ENCODE measurements around the gene BCKDHA.

BCKDHA gene

DNA sequence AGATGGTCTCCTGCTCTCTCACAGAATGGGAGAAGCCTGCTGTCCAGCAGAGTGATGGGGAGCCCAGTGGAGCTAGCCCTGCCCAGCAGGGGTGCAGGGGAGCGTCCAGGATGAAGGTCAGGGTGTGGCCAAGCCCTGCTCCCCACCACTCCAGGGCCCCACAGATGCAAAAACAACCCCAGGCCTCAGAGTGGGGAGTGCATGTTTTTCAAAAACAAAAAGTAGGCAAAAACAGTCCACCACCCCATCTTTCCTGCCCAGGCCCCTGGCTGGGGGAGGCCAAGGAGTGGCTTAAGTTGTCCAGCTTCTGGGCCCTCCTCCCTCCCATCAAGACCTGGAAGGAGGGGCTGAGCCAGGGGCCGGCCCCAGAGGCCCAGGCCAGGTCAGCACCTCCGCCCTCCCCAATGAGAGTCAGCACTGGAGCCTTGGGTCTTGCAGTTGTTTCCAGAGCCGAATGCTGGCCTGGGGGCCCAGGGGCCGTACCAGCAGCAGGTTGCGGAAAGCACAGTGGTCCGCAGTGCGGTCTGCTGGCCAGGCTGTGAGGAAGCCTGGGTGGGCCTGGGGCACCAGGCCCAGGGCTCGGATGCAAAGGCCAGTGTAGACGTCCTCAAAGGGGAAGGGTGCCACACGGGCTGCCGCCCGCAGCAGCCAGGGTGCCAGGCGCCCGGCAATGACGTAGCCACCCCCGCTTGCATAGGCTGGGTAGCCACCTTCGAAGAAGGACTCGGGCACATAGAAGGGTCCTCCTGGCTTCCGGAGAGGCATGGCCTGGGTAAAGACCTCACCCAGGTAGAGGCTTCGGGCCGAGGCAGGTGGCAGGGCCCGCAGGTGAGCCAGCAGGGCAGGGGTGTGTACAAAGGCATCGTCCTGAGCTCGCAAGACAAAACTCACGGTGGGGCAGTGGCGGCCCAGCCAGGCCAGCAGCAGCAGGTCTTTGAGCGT lies 27.8 kb downstream of the BCKDHA start:
- H3K4me3 ChIP-seq (ENCODE audit: low read length), result no peak overlapping the region
- TF ChIP-seq, protein P1, sequence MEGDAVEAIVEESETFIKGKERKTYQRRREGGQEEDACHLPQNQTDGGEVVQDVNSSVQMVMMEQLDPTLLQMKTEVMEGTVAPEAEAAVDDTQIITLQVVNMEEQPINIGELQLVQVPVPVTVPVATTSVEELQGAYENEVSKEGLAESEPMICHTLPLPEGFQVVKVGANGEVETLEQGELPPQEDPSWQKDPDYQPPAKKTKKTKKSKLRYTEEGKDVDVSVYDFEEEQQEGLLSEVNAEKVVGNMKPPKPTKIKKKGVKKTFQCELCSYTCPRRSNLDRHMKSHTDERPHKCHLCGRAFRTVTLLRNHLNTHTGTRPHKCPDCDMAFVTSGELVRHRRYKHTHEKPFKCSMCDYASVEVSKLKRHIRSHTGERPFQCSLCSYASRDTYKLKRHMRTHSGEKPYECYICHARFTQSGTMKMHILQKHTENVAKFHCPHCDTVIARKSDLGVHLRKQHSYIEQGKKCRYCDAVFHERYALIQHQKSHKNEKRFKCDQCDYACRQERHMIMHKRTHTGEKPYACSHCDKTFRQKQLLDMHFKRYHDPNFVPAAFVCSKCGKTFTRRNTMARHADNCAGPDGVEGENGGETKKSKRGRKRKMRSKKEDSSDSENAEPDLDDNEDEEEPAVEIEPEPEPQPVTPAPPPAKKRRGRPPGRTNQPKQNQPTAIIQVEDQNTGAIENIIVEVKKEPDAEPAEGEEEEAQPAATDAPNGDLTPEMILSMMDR (conservative IDR thresholded peaks at IDR 0.05; ENCODE audit: low read depth, low read length), result no peak

DNA sequence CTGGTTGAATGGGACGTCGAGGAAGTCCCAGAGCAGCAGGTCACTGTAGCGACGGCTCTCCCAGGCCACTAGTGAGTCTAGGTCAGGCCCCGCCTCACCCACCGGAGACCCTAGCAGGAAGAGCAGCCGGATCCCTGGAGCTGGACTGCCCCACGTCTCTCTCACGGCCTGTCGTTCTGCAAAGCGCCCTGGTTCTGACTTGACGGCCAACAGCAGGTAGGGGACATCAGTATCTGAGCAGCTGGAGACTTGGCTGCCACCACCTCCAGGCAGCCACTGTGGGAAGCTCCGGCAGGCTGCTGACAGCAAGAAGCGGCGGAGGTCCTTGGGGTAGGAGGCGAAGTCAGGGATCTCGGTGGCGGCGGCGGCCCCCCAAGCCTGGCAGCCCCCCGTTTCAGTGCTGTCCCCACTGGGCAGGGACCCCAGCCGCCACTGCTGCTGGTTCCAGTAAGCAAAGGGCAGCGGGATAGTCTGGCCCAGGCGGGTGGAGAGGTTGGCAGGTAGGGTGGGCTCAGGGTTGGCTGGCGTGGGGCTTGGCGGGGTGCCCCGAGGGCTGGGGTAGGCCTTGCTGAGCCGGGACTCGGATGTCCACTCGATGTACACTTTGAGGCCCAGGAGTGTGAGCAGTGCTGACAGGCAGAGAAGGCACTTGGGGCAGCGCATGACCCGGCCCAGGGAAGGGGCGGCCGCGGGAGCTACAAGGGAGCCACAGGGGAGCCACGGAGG lies 28.7 kb downstream of the BCKDHA start:
- TF ChIP-seq, protein P1 (conservative IDR thresholded peaks at IDR 0.05; ENCODE audit: low read depth, low read length), result no peak
- DNase-seq (ENCODE audit: low read depth), result no peak
- no peak overlapping the region for H3K4me3 ChIP-seq (ENCODE audit: low read length)

More for the DNA sequence above, 27.8 kb downstream of the BCKDHA start:
- no peak for DNase-seq (ENCODE audit: low read depth)

DNA sequence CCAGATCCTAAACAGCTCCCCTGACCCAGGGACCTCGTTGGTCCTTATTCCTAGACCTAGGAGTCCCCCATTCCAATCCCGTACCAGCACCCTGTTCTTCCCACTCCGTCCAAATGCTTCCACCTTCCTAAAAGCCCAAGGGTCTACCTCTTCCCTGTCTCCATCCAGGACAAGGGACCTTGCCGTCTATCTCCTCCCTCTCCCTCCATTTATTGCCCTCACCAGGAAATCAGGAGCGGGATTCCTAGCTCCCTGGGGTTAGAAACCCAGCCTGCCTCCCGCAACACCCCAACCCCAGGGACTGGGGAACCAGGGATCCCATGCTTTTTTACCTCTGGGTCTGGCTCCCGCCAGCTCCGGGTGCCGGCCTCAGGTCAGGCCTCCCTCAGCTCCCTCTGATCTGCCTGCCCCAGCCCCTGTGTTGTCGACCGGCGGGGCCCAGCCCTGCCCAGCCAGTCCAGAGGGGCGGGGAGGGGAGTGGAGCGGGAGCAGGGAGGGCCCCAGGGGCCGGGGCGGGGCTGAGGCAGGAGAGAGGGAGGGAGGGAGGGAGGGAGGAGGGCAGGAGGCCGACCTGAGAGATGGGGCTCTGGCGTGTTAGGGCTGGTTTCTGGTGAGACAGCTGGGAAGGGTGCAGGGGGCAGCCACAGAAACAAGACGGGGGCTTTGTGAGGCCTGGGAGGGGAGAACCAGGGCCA lies 29.5 kb downstream of the BCKDHA start, which contains the start of gene B3GNT8:
Gene B3GNT8 (minus strand): TSS at position 423 of the 695 bp plus-strand sequence. CDS start 596 bp downstream, outside the sequence.
- no peak for DNase-seq (ENCODE audit: low read depth)
- H3K4me3 ChIP-seq (ENCODE audit: low read length), result peak within 1 kb of the TSS; percentile 39
- TF ChIP-seq, protein P1 (conservative IDR thresholded peaks at IDR 0.05; ENCODE audit: low read depth, low read length), result no peak

DNA sequence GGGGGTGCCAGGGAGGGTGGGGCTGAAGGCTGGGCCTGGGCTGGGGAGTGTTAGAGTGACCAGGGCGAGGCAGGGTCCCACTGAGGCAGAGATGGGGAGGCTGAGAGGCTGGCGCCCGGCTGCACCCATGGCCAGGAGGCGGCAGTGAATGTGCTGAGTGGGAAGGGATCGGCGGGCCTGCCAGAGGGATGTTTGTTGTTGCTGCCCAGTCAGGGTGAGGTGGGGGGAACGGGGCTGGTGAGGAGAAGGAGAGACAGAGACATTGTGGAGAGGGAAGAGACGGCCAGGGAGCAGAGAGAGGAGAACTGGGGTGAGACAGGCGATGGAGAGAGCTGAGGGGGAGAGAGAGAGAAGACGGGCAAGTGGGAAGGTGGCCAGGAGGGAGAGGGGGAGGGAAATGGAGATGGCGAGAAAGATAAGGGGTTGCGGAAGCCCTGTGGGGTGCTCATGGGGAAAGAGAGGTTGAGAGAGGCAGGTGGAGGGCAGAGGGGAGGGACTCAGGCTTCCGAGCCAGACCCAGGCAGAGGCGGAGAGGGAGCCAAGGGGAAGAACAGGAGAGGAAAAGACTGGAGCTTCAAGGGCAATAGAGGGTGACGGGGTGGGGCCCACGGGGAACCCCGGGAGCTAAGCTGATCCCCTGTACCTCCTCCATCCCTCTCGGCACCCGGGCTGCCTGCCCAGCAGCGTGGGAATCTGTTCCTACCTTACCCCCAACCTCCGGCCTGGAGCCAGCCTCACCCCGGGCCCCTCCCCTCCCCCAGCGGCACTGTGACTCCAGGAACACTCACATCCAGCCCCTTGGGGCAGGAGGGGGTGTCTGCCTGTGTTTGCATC lies 30.2 kb downstream of the BCKDHA start:
- TF ChIP-seq, protein P1 (conservative IDR thresholded peaks at IDR 0.05; ENCODE audit: low read depth, low read length), result no peak
- no peak for DNase-seq (ENCODE audit: low read depth)
- peak overlapping the region; percentile 29 for H3K4me3 ChIP-seq (ENCODE audit: low read length)

DNA sequence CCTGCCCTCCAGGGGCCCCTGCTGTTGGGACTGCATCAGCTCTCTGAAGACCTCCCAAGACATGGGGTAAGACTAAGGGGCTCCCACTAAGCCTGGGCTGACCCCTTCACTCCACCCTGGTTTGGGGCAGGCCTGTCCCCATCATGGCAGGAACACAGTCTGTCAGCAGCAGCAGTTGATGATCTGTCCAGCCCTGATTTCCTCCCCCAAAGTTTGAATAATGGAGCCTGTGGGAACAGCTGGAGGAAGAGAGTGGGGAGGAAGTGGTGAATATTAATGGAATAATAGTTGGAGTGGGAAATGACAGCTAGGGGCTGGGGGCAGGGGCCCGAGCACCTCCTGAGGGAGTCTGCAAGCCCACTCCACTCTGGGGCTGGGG lies 30.9 kb downstream of the BCKDHA start:
- TF ChIP-seq, protein P1 (conservative IDR thresholded peaks at IDR 0.05; ENCODE audit: low read depth, low read length), result no peak
- no peak overlapping the region for H3K4me3 ChIP-seq (ENCODE audit: low read length)
- DNase-seq (ENCODE audit: low read depth), result no peak

DNA sequence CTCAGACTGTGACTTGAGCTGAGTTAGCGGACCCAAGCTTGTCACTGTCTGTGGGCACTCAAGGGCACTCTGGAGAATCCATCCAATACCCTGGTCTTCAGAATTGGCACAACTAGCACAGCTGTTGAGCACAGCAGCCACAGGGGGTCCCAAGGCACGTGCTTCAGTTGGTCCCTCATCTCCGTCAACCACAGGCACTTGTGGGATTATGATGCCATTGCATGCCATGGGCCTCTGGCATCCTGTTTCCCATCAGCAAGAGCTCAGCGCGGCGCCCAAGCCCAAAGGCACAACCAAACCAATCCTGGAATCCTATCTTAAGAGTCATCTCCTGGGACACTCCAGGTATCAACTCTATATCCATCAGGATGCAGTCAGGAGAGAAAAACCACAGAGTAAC lies 33.3 kb downstream of the BCKDHA start:
- TF ChIP-seq, protein P1 (conservative IDR thresholded peaks at IDR 0.05; ENCODE audit: low read depth, low read length), result no peak
- no peak for DNase-seq (ENCODE audit: low read depth)
- no peak overlapping the region for H3K4me3 ChIP-seq (ENCODE audit: low read length)

All from retinal pigment epithelial cell (primary cell).